HG02840 (cell line): ENCODE results near the gene RBFOX2.

ENCODE experiments used
- ATAC-seq: cut with Tn5 transposase; IDR thresholded peaks from one replicate; pipeline ENCODE4 v1.9.1; 2021; ENCODE audit warnings: mild to moderate bottlenecking, moderate library complexity, moderate number of reproducible peaks; ENCODE audit not compliant: unreplicated experiment, low FRiP score

Gene RBFOX2

GRCh38 chr22:35978889-35979288 lies 49.7 kb downstream of the RBFOX2 start:
- no peak for ATAC-seq

- no peak for ATAC-seq
Observed at GRCh38 chr22:35978201-35978600, 50.4 kb downstream of the RBFOX2 start.

- ATAC-seq = no peak
Observed at GRCh38 chr22:35977136-35977535, 51.5 kb downstream of the RBFOX2 start.

GRCh38 chr22:35973388-35973787 lies 55.2 kb downstream of the RBFOX2 start:
- no peak for ATAC-seq

- ATAC-seq = no peak
Observed at GRCh38 chr22:35972559-35972958, 56.1 kb downstream of the RBFOX2 start.

GRCh38 chr22:35971456-35972119 lies 57.0 kb downstream of the RBFOX2 start:
- ATAC-seq = no peak

GRCh38 chr22:35970616-35971455 lies 57.8 kb downstream of the RBFOX2 start:
- ATAC-seq = no peak

GRCh38 chr22:35967046-35967397 lies 61.6 kb downstream of the RBFOX2 start:
- no peak for ATAC-seq

- ATAC-seq = no peak
Observed at GRCh38 chr22:35966314-35967045, 62.1 kb downstream of the RBFOX2 start.

- ATAC-seq = no peak
Observed at GRCh38 chr22:35963237-35963810, 65.3 kb downstream of the RBFOX2 start.

GRCh38 chr22:35961480-35962295 lies 66.9 kb downstream of the RBFOX2 start:
- ATAC-seq = no peak

- ATAC-seq = no peak
Observed at GRCh38 chr22:35960854-35961253, 67.8 kb downstream of the RBFOX2 start.

- no peak for ATAC-seq
Observed at GRCh38 chr22:35959121-35959800, 69.4 kb downstream of the RBFOX2 start.

GRCh38 chr22:35958334-35958733 lies 70.3 kb downstream of the RBFOX2 start:
- no peak for ATAC-seq

GRCh38 chr22:35957589-35957988 lies 71.0 kb downstream of the RBFOX2 start:
- no peak for ATAC-seq

- ATAC-seq = no peak
Observed at GRCh38 chr22:35956850-35957249, 71.8 kb downstream of the RBFOX2 start.

- ATAC-seq = no peak
Observed at GRCh38 chr22:35955546-35955945, 73.1 kb downstream of the RBFOX2 start.

- no peak for ATAC-seq
Observed at GRCh38 chr22:35952576-35952975, 76.0 kb downstream of the RBFOX2 start.

- no peak for ATAC-seq
Observed at GRCh38 chr22:35950262-35950661, 78.4 kb downstream of the RBFOX2 start.

GRCh38 chr22:35949243-35949642 lies 79.4 kb downstream of the RBFOX2 start:
- no peak for ATAC-seq
